HCT116 (cell line): ENCODE measurements around the gene HYAL2. TPM values are rescaled to one million over a fixed set of nuclear protein-coding genes. Genes with fewer than 3 reads are reported as not detected.

Experiments
- ATAC-seq: fragments of 200-7000 bp; cut with Tn5 transposase; 2 replicates; pipeline ENCODE4 v1.9.1; 2020; ENCODE audit warnings: mild to moderate bottlenecking, moderate library complexity
- BruUV-seq: library from RNA; stranded (reverse); fragments of 400-500 nt; replicated peaks from 2 replicates; lab custom pipeline; 2021; lab: Mats Ljungman, UMichigan
- CTCF ChIA-PET: fragments of 300-600 bp; sonication (Branson Sonifier 250); formaldehyde crosslinking; loops from one replicate; lab custom pipeline; 2021; ENCODE audit warnings: antibody characterized with exemption; lab: Charles Lee
- POLR2A ChIA-PET: fragments of 300-600, 350-600 bp; sonication (Branson Sonifier 250); formaldehyde crosslinking; loops from one replicate; lab custom pipeline; 2021; ENCODE audit warnings: antibody characterized with exemption; lab: Charles Lee
- RAD21 ChIA-PET, 2 experiments: fragments of 300-600 bp; sonication (Branson Sonifier 250); formaldehyde crosslinking; loops; one replicate each; lab custom pipeline; 2023; ENCODE audit warnings: low total read pairs in 2 of 2; ENCODE audit not compliant: uncharacterized antibody in 2 of 2, unreplicated experiment in 2 of 2, low non-redundant PET in 1 of 2; lab: Charles Lee
- DNase-seq: peaks from one replicate; pipeline ENCODE4 v3.0.0-alpha.2; 2010; ENCODE audit warnings: low read depth, low spot score
- H2AFZ ChIP-seq: fragments of 200-600 bp; shearing (Covaris generic), sonication (generic); 2 replicates; pipeline ENCODE4 v1.6.1; 2017; ENCODE audit warnings: low read depth, mixed run types, mixed read lengths, antibody characterized with exemption, low read length; ENCODE audit not compliant: poor library complexity, severe bottlenecking
- H3K27ac ChIP-seq: 2 replicates; pipeline ENCODE4 v1.5.1; 2012; ENCODE audit warnings: low read depth, low read length
- H3K27me3 ChIP-seq: fragments of 200-600 bp; sonication (generic); 2 replicates; pipeline ENCODE4 v1.6.1; 2016; ENCODE audit warnings: mixed run types, low read length, mixed read lengths; ENCODE audit not compliant: insufficient read depth
- H3K36me3 ChIP-seq, 2 experiments: fragments of 200-500 bp in 1 of 2; fragments of 200-600 bp in 1 of 2; sonication (Bioruptor generic) in 1 of 2; sonication (generic) in 1 of 2; 2 replicates each; pipeline versions ENCODE4 v1.5.1 to v1.6.1; 2014 to 2016; ENCODE audit warnings: low read length in 2 of 2, inconsistent platforms in 1 of 2, mixed read lengths in 1 of 2, mixed run types in 1 of 2; ENCODE audit not compliant: insufficient read depth in 2 of 2, control insufficient read depth in 1 of 2
- H3K4me1 ChIP-seq, 2 experiments: fragments of 200-600 bp in 1 of 2; sonication (generic) in 1 of 2; 2 replicates each; pipeline versions ENCODE4 v1.5.1 to v1.6.1; 2012 to 2017; ENCODE audit warnings: low read length in 2 of 2, inconsistent platforms in 1 of 2, mild to moderate bottlenecking in 1 of 2, mixed read lengths in 1 of 2, mixed run types in 1 of 2, moderate library complexity in 1 of 2; ENCODE audit not compliant: insufficient read depth in 2 of 2, control insufficient read depth in 1 of 2
- H3K4me2 ChIP-seq: fragments of 200-600 bp; sonication (generic); 2 replicates; pipeline ENCODE4 v1.6.1; 2017; ENCODE audit warnings: mixed run types, low read length, mixed read lengths
- H3K4me3 ChIP-seq, 2 experiments: fragments of 200-600 bp in 1 of 2; sonication (generic) in 1 of 2; replicated peaks in 1 of 2; 2 replicates each; pipeline ENCODE4 v1.5.1; 2011 to 2016; ENCODE audit warnings: low read length in 2 of 2, control low read depth in 1 of 2, low read depth in 1 of 2, mild to moderate bottlenecking in 1 of 2, mixed read lengths in 1 of 2, mixed run types in 1 of 2
- H3K79me2 ChIP-seq: fragments of 200-600 bp; sonication (generic); 2 replicates; pipeline ENCODE4 v1.6.1; 2017; ENCODE audit warnings: mild to moderate bottlenecking, mixed run types, low read length, moderate library complexity, mixed read lengths; ENCODE audit not compliant: insufficient read depth
- H3K9ac ChIP-seq: fragments of 200-600 bp; sonication (generic); 2 replicates; pipeline ENCODE4 v1.6.1; 2016; ENCODE audit warnings: low read length, mixed read lengths
- H3K9me2 ChIP-seq: fragments of 200-600 bp; sonication (generic), shearing (Covaris generic); 2 replicates; pipeline ENCODE4 v1.6.1; 2017; ENCODE audit warnings: mixed run types, mild to moderate bottlenecking, moderate library complexity; ENCODE audit not compliant: insufficient read depth
- H3K9me3 ChIP-seq, 2 experiments: fragments of 200-500 bp in 1 of 2; fragments of 200-600 bp in 1 of 2; sonication (Bioruptor generic) in 1 of 2; sonication (generic) in 1 of 2; 2 replicates each; pipeline ENCODE4 v1.6.1; 2014 to 2017; ENCODE audit warnings: low read length in 2 of 2, mixed read lengths in 2 of 2, inconsistent platforms in 1 of 2, low read depth in 1 of 2, mild to moderate bottlenecking in 1 of 2, mixed run types in 1 of 2, moderate library complexity in 1 of 2; ENCODE audit not compliant: control insufficient read depth in 1 of 2, insufficient read depth in 1 of 2
- H4K20me1 ChIP-seq: fragments of 200-600 bp; sonication (generic), shearing (Covaris generic); 2 replicates; pipeline ENCODE4 v1.6.1; 2017; ENCODE audit warnings: mixed run types, mild to moderate bottlenecking, moderate library complexity; ENCODE audit not compliant: insufficient read depth
- ATF3 ChIP-seq: IDR thresholded peaks from 2 replicates; pipeline ENCODE4 v1.6.1; 2012
- CBX3 ChIP-seq: IDR thresholded peaks from 2 replicates; pipeline ENCODE4 v1.6.1; 2012; ENCODE audit warnings: low read depth
- JUND ChIP-seq: IDR thresholded peaks from 2 replicates; pipeline ENCODE4 v1.6.1; 2012
- TCF7L2 ChIP-seq: IDR thresholded peaks from 2 replicates; pipeline ENCODE4 v1.7.0; 2011; ENCODE audit warnings: borderline replicate concordance, inconsistent platforms; ENCODE audit not compliant: insufficient read depth, insufficient read length; ENCODE audit errors: extremely low read depth
- YY1 ChIP-seq: IDR thresholded peaks from 2 replicates; pipeline ENCODE4 v1.6.1; 2011; ENCODE audit warnings: low read length, low read depth, moderate library complexity, mild to moderate bottlenecking; ENCODE audit not compliant: insufficient replicate concordance; ENCODE audit errors: extremely low read depth
- ZBTB33 ChIP-seq: IDR thresholded peaks from 2 replicates; pipeline ENCODE4 v1.6.1; 2011; ENCODE audit warnings: mild to moderate bottlenecking, low read length, moderate library complexity; ENCODE audit not compliant: insufficient replicate concordance; ENCODE audit errors: extremely low read depth
- intact Hi-C: fragments of 100-400 bp; cut with micrococcal nuclease; formaldehyde crosslinking; loops from 2 replicates; pipeline ENCODE4 v1.10.0; 2022
- total RNA-seq: library from RNA; stranded (reverse); gene quantifications from one replicate; pipeline ENCODE4 v1.2.1, GENCODE V29; 2021; ENCODE audit not compliant: unreplicated experiment

HYAL2 gene
- total RNA-seq, 1 experiment from 2014 or later = 42.2 TPM

GRCh38 chr3:50354850-50355249 is 32.3 kb upstream of the HYAL2 start:
- ChIA-PET POLR2A (no interaction called here), CTCF (no interaction called here), RAD21 (no interaction called here)
- no peak overlapping the region for H3K9ac ChIP-seq
- H3K27me3 ChIP-seq = no peaks in the 10 kb centered on the region
- H4K20me1 ChIP-seq = no peaks in the 10 kb centered on the region
- peaks cover 14 to 31% of the 10 kb centered on the region in 2 experiments; a peak in 3 of 4 replicates for H3K36me3 ChIP-seq
- no peak overlapping the region for H2AFZ ChIP-seq
- peaks cover 61% of the 10 kb centered on the region for H3K79me2 ChIP-seq
- BruUV-seq = no TSS peak
- DNase-seq (no peak), ATAC-seq (no peak)
- H3K27ac ChIP-seq = no peak overlapping the region
- no peak for TF ChIP-seq ZBTB33
- TF ChIP-seq JUND = no peak
- no peak for TF ChIP-seq ATF3
- TF ChIP-seq CBX3 = no peak
- no peak for TF ChIP-seq YY1
- no peak for TF ChIP-seq TCF7L2
- no peaks in the 10 kb centered on the region for H3K9me3 ChIP-seq
- no peak overlapping the region for H3K4me2 ChIP-seq
- H3K9me2 ChIP-seq = no peaks in the 10 kb centered on the region
- peaks cover 12 to 51% of the 10 kb centered on the region in 2 experiments; a peak in 3 of 4 replicates for H3K4me1 ChIP-seq
- H3K4me3 ChIP-seq = no peak overlapping the region
- intact Hi-C loops = loop anchor here (10.0 kb wide), 1 partner anchor 1030 kb away; the partner anchor contains the start of gene MANF
